Mesenteric fat pad (tissue), 1 donor: ENCODE measurements around the gene PDZD4. TPM values are rescaled to one million over a fixed set of nuclear protein-coding genes. Genes with fewer than 3 reads are reported as not detected.

ENCODE experiments used
- DNase-seq: peaks from one replicate; pipeline ENCODE4 v3.0.0-alpha.2; 2020; ENCODE audit warnings: low spot score
- total RNA-seq: library from RNA; stranded (reverse); fragmentation: NEBNext Ultra II Directional; extraction: Animal tissue kit (Norgen Biotek cat#: 25700); gene quantifications from one replicate; pipeline ENCODE4 v1.2.1, GENCODE V29; 2021
- donor health status: DM: yes; HTN: yes; CAD: no.

PDZD4 gene
- total RNA-seq, 1 donor from 2014 or later: 2.5 TPM

DNA sequence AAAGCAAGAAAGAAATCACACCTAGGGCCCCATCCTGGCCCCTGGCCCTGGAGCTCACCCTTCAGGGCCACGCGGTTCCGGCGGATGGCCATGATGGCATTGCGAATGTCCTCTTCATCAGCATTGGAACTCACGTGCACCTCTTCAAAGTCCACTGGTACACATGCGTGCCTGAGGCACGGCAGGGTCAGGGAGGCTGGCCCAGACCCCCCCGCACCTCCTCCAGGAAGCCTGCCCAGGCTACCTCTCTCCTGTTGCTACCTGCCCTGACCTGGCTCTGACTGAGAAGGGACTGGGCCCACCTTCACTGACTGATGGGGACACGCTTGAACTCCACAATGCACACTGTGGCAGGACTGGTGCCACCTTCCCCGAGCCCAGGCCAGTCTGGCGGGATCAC, 40.7 kb downstream of the PDZD4 start:
- DNase-seq: no peak

DNA sequence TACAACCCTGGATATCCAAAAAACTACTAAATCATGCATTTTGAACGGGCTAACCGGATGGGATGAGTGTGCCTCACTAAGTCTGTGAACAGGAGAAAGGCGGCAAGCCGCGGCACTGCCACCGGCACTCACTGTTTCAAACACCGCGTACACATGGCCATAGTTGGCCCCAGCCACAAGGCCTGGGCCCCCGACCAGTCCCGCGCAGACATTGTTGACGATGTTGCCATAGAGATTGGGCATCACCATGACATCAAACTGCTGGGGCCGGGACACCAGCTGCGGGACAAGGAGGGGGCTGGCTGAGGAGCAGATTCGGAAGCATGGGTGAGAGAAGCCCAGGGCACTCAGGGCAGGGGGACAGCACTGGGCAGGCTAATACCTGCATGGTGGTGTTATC, 43.7 kb downstream of the PDZD4 start:
- no peak for DNase-seq

DNA sequence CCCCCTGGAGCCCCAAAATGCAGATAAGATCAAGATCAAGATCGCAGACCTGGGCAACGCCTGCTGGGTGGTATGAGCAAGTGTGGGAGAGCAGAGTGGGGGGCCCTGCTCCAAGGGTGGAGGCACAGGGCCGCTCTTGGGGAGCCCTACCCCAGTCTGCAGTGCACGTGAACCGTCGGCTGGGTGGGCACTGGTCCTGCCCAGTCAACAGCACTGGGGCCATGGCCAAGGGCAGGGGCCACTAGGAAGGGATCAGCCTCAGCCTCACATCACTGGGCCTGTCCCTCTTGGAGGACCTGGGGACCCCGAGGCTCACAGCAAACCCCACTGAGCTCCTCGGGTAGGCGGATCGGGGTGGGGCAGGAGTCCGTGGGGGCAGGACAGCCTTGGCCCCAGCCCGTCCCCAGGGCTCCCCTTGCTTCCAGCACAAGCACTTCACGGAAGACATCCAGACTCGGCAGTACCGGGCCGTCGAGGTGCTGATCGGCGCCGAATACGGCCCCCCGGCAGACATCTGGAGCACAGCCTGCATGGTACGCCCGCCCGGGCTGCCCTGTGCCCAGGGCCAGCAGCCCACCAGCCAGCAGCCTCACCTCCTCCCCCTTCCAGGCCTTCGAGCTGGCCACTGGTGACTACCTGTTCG, 45.9 kb downstream of the PDZD4 start:
- DNase-seq: no peak

GRCh38 chrX:153783378-153784013, 46.8 kb downstream of the PDZD4 start:
- no peak for DNase-seq

DNA sequence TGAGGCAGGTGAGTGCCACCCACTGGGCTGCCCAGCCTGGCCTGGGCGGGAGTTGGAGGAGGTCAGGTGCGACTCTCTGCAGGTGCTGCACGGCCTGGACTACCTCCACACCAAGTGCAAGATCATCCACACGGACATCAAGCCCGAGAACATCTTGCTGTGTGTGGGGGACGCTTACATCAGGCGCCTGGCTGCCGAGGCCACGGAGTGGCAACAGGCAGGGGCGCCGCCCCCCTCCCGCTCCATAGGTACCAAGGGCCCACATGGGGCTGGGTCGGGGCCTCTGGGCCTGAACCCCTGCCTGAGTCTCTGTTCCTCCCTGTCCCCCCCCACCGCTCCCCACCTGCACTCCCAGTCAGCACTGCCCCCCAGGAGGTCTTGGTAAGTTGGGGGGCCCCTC, 47.5 kb downstream of the PDZD4 start:
- no peak for DNase-seq

GRCh38 chrX:153782313-153782712, 48.0 kb downstream of the PDZD4 start:
- DNase-seq: no peak

DNA sequence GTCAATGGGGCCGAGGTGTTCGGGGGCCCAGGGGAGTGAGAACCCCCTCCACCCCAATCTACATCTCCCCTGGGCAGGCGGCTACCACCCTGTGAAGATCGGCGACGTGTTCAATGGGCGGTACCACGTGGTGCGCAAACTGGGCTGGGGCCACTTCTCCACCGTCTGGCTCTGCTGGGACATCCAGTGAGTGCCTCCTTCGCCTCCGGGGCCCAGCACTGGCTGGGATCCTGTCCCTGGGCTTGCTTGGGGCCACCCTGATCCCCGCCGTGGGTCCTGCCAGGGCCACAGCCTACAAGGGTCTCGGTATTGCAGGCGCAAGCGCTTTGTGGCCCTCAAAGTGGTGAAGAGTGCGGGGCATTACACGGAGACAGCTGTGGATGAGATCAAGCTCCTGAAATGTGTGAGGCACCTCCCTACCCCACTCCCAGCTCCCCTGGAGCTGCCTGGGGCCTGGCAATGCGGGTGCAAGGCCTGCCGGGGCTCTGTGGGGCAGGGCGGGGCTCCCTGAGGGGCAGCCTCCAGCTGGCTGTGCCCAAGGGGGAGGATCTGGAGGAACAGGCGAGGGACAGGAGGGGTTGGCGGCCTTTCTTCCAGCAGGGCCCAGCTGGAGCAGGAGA, 48.8 kb downstream of the PDZD4 start:
- DNase-seq: no peak

GRCh38 chrX:153780678-153781427, 49.5 kb downstream of the PDZD4 start, which contains the start of gene SRPK3:
TSS of gene SRPK3 (plus strand) at chrX:153781041. CDS start at chrX:153781087, 46 bp downstream.
- no peak for DNase-seq

- DNase-seq: no peak
Observed at GRCh38 chrX:153779891-153780677, 50.3 kb downstream of the PDZD4 start.

DNA sequence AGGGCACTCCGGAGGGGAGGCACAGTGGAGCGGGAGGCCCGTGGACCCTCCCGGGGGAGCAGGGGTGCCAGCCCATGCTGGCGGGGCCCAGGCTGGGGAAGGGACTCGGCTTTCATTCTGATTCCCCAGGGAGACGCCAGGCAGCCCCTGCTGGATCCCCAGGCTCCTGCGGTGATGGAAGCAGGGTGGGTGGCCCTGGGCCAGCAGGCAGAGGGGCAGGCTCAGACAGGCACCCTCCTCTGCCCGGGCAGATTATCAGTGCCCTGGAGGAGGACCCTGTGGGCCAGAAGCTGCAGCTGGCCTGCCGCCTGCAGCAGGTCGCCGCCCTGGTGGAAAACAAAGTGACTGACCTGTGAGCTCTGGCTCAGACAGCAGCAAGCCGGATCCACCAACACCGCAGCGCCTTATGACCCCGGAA, 51.7 kb downstream of the PDZD4 start:
- no peak for DNase-seq

DNA sequence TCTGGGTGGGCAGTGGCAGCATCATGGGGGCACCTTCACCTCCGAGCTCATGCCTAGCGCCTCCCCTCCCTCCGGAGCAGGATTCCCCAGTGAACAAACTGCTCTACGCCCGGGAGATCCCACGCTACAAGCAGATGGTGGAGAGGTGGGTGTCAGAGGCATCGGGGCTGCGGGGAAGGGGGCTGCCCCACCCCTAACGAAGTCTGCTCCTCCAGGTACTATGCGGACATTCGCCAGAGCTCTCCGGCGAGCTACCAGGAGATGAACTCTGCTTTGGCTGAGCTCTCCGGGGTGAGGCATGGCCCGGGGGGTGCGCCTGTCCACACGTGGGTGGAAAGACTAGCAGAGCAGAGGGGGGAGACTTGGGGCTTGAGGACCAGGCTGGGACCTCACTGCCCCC, 52.2 kb downstream of the PDZD4 start:
- no peak for DNase-seq

- DNase-seq: no peak
Observed at GRCh38 chrX:153777261-153778090, 52.9 kb downstream of the PDZD4 start.

DNA sequence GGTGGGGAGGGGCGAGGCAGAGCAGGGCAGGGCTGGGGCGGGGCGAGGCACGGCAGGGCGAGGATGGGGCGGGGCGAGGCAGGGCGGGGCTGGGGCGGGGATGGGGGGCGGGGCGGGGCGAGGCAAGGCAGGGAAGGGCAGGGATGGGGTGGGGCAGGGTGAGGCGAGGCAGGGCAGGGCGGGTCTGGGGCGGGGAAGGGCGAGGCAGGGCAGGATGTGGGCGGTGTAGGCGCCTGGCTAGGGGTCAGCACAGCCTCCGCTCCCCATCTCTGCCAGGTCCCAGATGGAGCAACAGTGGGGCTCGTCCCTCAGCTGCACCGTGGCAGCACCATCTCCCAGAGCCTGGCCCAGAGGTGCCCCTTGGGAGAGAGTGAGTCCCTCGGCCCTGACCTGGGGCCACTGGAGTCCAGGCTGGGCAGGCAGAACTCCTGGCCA, 53.7 kb downstream of the PDZD4 start:
- DNase-seq: no peak

GRCh38 chrX:153776120-153776599, 54.2 kb downstream of the PDZD4 start:
- no peak for DNase-seq

DNA sequence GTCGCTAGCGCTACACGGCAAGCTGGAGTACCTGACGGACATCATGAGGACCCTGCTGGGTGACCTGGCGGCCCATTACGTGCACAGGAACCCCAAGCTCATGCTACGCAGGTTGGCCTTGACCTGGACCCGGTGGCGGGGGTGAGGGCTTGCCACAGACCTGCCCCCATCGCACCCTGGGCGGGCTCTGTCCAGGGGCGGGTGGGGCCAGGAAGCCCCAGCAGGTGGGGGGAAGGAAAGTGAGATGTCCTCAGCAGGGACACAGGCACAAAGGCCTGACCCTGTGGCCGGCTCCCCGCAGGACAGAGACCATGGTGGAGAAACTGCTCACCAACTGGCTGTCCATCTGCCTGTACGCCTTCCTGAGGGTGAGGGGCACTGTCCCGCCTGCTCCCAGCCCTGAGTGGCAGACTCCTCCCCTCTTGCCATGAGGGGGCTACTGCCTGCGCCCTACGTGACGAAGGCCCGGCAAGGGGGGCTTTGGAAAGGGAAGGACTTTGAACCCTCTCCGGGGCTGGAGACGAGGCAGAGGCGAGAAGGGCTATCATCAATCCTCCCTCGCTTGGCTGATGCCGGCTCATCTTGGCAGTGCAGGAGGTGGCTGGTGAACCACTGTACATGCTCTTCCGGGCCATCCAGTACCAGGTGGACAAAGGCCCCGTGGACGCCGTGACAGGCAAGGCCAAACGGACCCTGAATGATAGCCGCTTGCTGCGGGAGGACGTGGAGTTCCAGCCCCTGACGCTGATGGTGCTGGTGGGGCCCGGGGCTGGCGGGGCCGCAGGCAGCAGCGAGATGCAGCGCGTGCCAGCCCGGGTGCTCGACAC, 54.8 kb downstream of the PDZD4 start:
- DNase-seq: no peak

DNA sequence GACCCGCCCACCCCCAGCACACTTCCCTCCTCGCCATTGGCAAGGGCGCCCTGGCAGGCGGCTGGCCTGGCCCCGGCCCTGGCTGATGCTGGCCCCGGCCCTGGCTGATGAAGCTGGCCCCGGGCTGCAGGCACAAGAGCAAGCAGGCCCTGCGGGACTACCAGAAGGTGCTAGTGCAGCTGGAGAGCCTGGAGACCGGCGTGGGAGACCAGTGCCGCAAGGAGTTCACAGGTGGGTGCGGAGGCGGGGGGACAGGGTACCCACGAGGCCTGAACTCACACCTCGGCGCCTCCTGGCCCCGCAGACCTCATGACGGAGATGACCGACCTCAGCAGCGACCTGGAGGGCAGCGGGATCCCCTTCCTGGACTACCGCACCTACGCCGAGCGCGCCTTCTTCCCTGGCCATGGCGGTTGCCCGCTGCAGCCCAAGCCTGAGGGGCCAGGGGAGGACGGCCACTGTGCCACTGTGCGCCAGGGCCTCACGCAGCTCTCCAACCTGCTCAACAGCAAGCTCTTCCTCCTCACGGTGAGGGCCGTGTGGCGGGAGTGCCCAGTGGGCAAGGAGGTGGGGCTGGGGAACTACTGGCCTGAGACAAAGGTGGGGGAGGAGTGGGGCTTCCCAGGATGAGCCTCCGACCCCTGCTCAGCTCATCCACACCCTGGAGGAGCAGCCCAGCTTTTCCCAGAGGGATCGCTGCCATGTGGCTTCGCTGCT, 55.6 kb downstream of the PDZD4 start:
- no peak for DNase-seq

DNA sequence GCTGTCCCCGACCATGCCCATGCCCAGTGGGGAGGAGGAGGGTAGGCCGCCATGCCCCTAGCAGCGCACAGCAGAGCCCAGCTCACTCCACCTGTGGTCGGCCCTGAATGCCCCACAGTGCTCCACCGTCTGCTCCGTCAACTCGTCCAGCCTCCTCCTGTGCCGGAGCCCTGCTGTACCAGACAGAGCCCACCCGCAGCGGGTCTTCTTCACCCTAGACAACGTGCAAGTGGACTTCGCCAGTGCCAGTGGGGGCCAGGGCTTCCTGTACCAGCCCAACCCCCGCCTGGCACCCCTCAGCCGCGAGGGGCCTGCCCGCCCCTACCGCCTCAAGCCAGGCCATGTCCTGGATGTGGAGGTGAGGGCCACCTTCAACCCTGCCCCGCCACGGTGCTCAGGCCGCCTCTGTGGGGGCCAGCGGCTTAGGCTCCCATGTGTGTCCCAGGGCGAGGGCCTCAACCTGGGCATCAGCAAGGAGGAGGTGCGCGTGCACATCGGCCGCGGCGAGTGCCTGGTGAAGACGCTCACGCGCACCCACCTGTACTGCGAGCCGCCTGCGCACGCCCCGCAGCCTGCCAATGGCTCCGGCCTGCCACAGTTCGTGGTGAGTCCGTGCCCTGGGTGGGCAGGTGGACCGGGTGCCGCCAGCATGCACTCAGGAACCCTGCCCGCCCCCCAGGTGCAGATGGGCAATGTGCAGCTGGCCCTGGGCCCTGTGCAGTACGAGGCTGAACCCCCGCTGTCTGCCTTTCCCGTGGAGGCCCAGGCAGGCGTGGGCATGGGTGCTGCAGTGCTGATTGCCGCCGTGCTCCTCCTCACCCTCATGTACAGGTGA, 56.4 kb downstream of the PDZD4 start:
- DNase-seq: no peak

- no peak for DNase-seq
Observed at GRCh38 chrX:153773218-153773611, 57.1 kb downstream of the PDZD4 start.
